ENCODE results near the gene DENND1A. TPM values are rescaled to one million over a fixed set of nuclear protein-coding genes. Genes with fewer than 3 reads are reported as not detected.

The DENND1A gene
- total RNA-seq, 2 experiments from 2014 or later: 12.2 to 14.5 TPM

DNA sequence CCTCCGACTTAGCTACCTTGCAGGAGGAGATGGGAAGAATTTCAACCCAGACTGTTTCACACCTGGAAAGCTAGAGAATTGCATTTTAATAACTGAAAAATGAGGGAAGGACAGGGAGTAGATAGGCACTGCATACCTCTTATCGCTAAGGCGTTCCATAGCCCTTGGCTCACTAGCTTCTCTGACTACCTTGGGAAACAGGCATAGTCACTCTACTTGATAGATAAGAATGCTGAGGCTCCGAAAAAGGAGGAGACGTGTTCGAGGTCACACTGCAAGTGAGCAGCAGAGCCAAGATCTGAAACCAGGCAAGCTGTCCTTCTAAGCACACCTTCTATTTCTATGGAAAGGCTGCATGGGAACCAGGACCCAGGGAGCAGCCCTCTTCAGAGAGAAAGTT is 405.1 kb downstream of the DENND1A start:
- Mint-ChIP-seq H3K4me3 (no peak overlapping the region), H3K36me3 (peaks cover 1% of the 10 kb centered on the region), H3K9me3 (ENCODE audit: low read depth) (peaks cover 1% of the 10 kb centered on the region), H3K4me1 (no peaks in the 10 kb centered on the region), H3K27me3 (no peaks in the 10 kb centered on the region), H3K27ac (no peak overlapping the region)
- CTCF ChIA-PET: no interaction called here
- ATAC-seq: no peak
- DNase-seq: no peak

DNA sequence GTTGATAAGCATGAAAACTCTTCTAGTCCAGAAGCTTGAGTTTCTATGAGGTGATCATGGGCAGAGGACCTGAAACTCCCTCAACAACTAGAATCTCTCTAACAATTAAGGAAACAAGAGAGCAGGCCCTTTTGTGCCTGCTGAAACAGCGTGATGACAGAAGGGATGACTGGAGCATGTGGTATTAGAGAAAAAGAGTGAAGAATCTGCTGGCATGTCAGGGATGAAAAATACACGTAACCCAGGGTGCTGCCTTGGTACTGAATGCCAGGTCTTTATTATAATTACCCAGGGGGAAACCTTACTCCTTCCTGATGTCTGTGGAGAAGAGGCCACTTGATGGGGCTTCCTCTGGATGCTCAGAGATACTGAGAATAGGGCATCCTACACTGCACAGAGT is 406.1 kb downstream of the DENND1A start:
- DNase-seq (no peak), ATAC-seq (no peak)
- H3K36me3 Mint-ChIP-seq: no peaks in the 10 kb centered on the region
- H3K4me3 Mint-ChIP-seq: no peak overlapping the region
- CTCF ChIA-PET: no interaction called here
- H3K9me3 Mint-ChIP-seq (ENCODE audit: low read depth): no peaks in the 10 kb centered on the region
- H3K4me1 Mint-ChIP-seq: no peaks in the 10 kb centered on the region
- no peaks in the 10 kb centered on the region for H3K27me3 Mint-ChIP-seq
- H3K27ac Mint-ChIP-seq: no peak overlapping the region

DNA sequence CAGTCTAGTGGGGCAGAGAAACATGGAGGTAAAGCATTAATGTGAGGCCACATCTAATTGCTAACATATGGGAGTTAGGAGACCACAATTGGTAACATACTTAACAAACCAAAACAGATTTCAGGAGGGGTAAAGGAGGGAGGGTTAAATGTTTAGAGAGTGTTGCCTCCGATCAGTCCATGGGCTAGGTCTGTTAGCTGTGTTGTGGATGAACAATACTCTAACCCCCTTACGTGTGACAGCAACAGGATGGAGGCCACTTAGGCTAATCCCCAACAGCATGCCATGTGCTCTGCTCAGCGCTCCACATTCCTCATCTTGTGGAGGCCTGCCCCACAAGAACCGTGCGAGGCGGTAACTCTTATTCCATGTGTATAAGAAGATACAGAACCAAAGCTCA is 406.9 kb downstream of the DENND1A start:
- H3K27me3 Mint-ChIP-seq: no peaks in the 10 kb centered on the region
- no peaks in the 10 kb centered on the region for H3K9me3 Mint-ChIP-seq (ENCODE audit: low read depth)
- CTCF ChIA-PET: no interaction called here
- ATAC-seq (no peak), DNase-seq (no peak)
- H3K36me3 Mint-ChIP-seq: no peaks in the 10 kb centered on the region
- no peak overlapping the region for H3K4me3 Mint-ChIP-seq
- H3K4me1 Mint-ChIP-seq: no peaks in the 10 kb centered on the region
- no peak overlapping the region for H3K27ac Mint-ChIP-seq

DNA sequence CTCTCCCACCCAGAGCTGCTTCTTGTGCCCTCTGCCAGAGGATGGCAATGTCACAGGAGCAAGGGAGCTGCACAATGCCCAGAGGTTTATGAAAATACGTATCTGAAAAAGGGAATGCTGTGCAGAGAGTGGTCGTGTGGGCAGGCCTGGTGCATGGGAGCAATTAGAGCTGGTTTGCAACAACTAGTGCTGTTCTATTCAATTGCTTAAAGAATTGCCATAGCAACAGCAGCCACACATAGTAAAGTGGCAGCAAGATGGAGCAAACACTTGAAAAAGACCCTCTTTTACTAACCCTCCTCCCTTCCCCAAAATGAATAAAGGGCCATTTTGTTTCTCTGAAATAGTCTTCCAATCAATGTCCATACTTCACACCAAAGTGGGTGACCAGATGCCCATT is 407.7 kb downstream of the DENND1A start:
- Mint-ChIP-seq H3K4me3 (no peak overlapping the region), H3K27me3 (no peaks in the 10 kb centered on the region), H3K4me1 (no peaks in the 10 kb centered on the region), H3K36me3 (no peaks in the 10 kb centered on the region), H3K27ac (no peak overlapping the region), H3K9me3 (ENCODE audit: low read depth) (no peaks in the 10 kb centered on the region)
- CTCF ChIA-PET: no interaction called here
- DNase-seq (no peak), ATAC-seq (no peak)

DNA sequence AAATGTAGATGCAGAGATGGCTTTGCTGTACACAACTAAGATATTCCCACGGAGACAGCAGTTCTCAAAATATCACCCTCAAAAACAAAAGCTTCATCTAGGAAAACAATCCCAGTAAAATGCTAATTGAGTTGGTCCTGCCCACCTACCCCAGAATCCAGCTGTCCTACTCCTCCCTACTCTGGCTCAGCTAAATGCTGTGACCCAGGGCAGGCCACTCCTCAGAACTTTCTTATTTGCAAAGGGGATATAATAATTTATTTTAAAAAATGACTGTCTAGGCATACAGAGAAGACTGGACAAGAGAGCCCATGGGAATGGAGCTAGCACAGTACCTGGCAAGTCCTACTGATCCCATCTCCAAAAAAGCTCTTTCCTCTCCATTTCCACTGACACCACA is 411.6 kb downstream of the DENND1A start:
- ATAC-seq: no peak
- Mint-ChIP-seq H3K36me3 (no peaks in the 10 kb centered on the region), H3K4me3 (no peak overlapping the region), H3K9me3 (ENCODE audit: low read depth) (no peaks in the 10 kb centered on the region), H3K27me3 (no peaks in the 10 kb centered on the region), H3K27ac (no peak overlapping the region), H3K4me1 (no peaks in the 10 kb centered on the region)
- CTCF ChIA-PET: no interaction called here
- DNase-seq: no peak

DNA sequence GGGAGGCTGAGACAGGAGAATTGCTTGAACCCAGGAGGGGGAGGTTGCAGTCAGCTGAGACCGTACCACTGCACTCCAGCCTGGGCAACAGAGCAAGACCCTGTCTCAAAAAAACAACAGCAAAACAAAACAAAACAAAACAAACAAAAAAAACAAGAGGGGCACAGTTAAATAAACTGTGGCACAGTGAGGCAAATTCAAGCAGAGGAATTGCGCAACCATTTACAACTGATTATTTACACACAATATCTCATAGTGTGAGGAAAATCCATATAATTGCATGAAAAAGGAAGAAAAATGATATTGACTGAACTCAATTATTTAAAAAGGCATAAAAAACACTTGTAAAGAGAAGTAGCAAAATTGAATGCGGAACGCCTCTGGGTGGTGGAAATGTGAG is 412.4 kb downstream of the DENND1A start:
- no peak overlapping the region for H3K4me3 Mint-ChIP-seq
- H3K9me3 Mint-ChIP-seq (ENCODE audit: low read depth): no peaks in the 10 kb centered on the region
- no peaks in the 10 kb centered on the region for H3K36me3 Mint-ChIP-seq
- CTCF ChIA-PET: no interaction called here
- ATAC-seq (no peak), DNase-seq (no peak)
- H3K4me1 Mint-ChIP-seq: no peaks in the 10 kb centered on the region
- H3K27ac Mint-ChIP-seq: no peak overlapping the region
- no peaks in the 10 kb centered on the region for H3K27me3 Mint-ChIP-seq

DNA sequence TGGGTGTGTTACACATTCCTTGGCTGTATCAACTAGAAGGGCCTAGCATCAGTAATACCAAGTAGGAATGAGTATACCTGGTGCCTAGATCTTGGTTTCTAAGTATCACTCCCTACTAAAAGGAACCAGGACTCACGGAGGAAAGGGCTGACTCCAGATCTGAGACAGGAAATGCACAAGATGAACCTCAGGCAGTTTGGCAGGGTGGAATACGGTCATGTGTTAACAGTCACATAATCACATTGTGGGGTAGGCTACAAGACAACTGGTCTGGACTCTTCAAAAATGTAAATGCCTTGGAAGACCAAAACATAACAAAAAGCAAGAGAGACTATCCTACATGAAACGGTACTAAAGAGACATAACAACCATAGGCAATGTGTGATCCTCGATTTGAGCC is 415.2 kb downstream of the DENND1A start:
- ATAC-seq: no peak
- no peak for DNase-seq
- Mint-ChIP-seq H3K27me3 (no peaks in the 10 kb centered on the region), H3K4me1 (no peaks in the 10 kb centered on the region), H3K36me3 (no peaks in the 10 kb centered on the region), H3K27ac (no peak overlapping the region), H3K4me3 (no peak overlapping the region), H3K9me3 (ENCODE audit: low read depth) (no peaks in the 10 kb centered on the region)
- CTCF ChIA-PET: no interaction called here

DNA sequence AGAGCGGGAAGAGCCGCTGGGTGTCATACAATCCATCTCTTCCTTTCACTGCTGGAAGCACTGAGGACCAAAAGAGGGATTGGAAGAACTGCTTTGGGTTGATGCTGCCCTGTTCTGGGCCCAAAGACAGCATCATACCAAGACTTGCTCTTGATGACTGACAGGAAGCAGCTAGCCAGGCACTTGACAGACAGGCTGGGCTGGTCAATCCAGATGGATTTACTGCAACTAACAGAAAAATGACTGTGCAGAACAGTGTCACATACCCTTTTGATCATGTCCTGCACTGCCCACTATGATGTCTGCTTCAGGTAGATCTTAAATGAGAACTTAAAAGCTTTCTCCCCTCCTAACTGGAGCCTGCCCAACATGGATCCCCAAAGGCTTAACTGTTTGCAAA is 416.4 kb downstream of the DENND1A start:
- CTCF ChIA-PET: no interaction called here
- H3K27ac Mint-ChIP-seq: no peak overlapping the region

DNA sequence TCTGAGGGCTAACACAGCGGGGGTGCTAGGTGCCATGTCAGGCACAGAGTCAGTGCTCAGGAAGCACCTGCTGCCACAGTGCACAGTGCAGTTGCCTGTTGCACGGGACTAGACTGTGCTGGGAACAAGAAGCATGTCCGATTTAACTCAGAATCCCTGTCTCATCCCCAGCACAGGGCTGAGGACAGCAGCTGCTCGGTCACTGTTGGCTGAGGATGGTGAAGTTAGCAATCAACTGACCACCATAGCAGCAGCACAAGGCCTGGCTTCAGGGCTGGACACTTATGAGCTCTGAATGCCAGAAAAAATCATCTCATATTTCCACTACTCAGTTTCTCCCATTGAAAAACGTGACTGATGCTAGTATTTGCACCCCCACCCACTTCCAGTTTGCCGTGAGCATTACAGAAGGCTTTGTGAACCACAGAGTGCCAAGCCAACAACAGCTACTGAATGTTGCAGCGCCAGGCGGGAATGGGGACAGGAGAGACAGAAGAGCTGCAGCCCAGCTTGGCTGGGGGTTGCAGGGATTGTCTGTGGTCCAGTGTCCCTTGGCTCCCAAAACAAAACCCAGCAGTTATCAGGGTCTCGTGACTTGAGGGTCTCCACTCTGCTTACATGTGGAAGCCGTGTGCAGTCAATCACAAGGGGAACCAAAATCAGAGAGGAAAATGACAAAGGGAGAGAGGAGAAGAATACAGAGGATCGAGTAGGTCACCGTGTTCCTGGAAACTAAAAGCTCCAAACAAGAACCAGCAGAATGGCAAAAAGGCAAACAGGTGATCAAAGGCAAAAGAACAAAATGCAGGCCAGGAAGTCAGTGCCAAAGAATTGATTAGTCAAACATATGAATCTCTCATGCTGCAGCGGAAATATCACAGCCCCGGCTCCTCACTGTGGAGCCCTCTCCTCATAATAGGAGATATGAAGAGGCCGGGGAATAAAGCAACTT is 418.3 kb downstream of the DENND1A start:
- CTCF ChIA-PET: no interaction called here
- Mint-ChIP-seq H3K27me3 (no peaks in the 10 kb centered on the region), H3K9me3 (ENCODE audit: low read depth) (no peaks in the 10 kb centered on the region), H3K4me3 (no peak overlapping the region), H3K4me1 (no peaks in the 10 kb centered on the region), H3K36me3 (no peaks in the 10 kb centered on the region), H3K27ac (no peak overlapping the region)
- DNase-seq (no peak), ATAC-seq (no peak)

More for the DNA sequence above, 416.4 kb downstream of the DENND1A start:
- ATAC-seq (no peak), DNase-seq (no peak)
- Mint-ChIP-seq H3K27me3 (no peaks in the 10 kb centered on the region), H3K36me3 (no peaks in the 10 kb centered on the region), H3K4me1 (no peaks in the 10 kb centered on the region), H3K4me3 (no peak overlapping the region), H3K9me3 (ENCODE audit: low read depth) (no peaks in the 10 kb centered on the region)

DNA sequence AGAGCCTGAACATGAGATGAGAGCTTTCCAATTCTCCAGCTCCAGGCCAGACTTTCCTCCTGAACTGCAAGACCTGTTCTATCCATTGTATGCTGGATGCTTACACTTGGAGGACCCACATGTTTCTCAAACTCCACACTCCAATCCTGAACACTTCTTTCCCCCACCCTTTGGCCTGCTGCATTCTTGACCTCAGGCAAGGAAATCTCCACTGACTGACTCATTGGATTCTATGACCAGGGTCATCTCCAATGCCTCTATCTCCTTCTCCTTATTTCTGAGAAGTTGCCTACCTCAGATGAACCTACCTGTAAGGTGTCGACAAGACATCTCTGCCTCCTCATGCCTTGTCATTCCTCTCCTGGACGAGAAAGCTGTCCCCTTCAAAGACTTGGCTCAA is 420.3 kb downstream of the DENND1A start:
- H3K4me1 Mint-ChIP-seq: no peaks in the 10 kb centered on the region
- H3K27me3 Mint-ChIP-seq: no peaks in the 10 kb centered on the region
- ATAC-seq (no peak), DNase-seq (no peak)
- no peaks in the 10 kb centered on the region for H3K9me3 Mint-ChIP-seq (ENCODE audit: low read depth)
- CTCF ChIA-PET: no interaction called here
- H3K27ac Mint-ChIP-seq: no peak overlapping the region
- no peak overlapping the region for H3K4me3 Mint-ChIP-seq
- H3K36me3 Mint-ChIP-seq: no peaks in the 10 kb centered on the region

DNA sequence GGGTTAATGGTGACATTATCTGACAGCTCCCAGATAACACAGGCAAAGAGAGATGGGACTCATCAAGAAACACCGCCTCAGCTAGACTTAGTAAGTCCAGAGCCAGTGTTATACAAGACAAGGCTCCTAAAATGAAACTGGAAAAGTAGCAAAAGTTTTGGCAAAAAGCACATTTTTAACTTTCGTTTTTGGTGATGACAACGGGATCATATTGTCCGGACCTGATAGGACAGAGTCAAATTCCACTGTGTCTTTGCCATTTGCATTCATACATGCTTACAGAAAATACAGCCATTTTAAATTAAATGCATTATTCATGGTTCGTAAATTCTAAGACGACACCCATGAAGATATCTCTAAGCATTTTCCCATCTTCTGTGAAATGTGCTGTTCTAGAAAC is 421.9 kb downstream of the DENND1A start:
- H3K4me3 Mint-ChIP-seq: no peak overlapping the region
- no peaks in the 10 kb centered on the region for H3K27me3 Mint-ChIP-seq
- CTCF ChIA-PET: no interaction called here
- no peak for ATAC-seq
- no peaks in the 10 kb centered on the region for H3K4me1 Mint-ChIP-seq
- no peak overlapping the region for H3K27ac Mint-ChIP-seq
- H3K36me3 Mint-ChIP-seq: no peaks in the 10 kb centered on the region
- DNase-seq: no peak
- H3K9me3 Mint-ChIP-seq (ENCODE audit: low read depth): no peaks in the 10 kb centered on the region

DNA sequence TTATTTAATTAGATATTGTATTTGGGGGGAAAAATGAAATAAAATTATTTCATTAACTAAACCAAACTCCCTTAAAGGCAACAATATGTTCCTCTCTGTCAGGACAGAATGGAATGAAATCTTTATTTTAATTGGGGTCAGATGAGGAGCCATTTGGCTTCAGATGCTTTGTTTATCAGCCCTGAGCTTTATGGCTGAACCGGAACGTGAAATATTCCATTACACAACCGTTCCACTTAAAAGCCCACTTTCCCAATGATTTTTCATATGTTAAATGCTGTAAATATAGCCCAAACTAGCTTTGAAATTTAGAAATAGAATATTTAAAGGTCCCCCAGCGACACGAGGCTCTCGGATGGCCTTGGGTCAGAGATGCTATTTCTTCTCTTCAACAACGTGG is 424.4 kb downstream of the DENND1A start:
- CTCF ChIA-PET: no interaction called here
- DNase-seq (no peak), ATAC-seq (no peak)
- Mint-ChIP-seq H3K9me3 (ENCODE audit: low read depth) (no peaks in the 10 kb centered on the region), H3K4me3 (no peak overlapping the region), H3K27ac (no peak overlapping the region), H3K36me3 (no peaks in the 10 kb centered on the region), H3K27me3 (no peaks in the 10 kb centered on the region), H3K4me1 (no peaks in the 10 kb centered on the region)

DNA sequence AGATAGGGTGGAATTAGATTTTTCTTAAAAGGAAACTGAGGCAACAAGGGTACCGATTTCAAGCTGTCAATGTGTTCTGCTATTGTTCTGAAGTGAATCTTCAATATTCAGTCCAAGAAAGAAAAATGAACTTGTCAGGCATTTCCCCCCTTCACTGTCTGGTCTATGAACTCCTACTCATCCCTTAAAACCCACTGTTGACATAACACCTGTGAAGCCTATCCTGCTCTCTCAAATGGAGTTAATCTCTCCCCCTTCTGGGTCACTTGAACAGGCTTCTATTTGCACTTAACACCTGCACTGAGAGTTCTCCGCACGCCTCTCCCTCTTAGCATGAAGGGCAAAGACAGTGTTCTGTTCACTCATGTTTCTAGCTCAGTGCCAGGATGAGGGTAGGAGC is 429.6 kb downstream of the DENND1A start:
- ATAC-seq (no peak), DNase-seq (no peak)
- Mint-ChIP-seq H3K4me1 (no peaks in the 10 kb centered on the region), H3K36me3 (no peaks in the 10 kb centered on the region), H3K9me3 (ENCODE audit: low read depth) (no peaks in the 10 kb centered on the region), H3K27ac (no peak overlapping the region), H3K27me3 (no peaks in the 10 kb centered on the region), H3K4me3 (no peak overlapping the region)
- CTCF ChIA-PET: no interaction called here

DNA sequence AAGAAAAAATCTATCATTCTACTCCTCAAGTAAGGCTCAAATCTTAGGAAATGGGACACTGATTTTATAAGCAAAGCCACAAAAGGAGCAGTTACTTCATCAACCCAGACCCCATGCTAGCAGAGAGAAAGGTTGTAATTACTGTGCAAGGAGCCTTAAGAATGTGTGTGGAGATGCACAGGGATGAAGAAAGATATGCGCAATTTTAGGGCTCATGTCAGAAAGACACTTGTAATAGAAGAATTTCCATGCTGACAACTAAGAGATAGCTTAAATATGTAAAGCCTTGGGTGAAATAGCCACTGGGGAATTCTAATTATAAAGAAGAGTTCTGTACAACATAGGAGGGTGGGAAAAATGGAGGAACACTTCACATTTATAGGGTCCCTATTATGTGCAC is 432.1 kb downstream of the DENND1A start:
- CTCF ChIA-PET: interaction anchor here (0.7 kb wide), 1 partner anchor 159 kb away, joined by 4 read pairs; no protein-coding TSS in a partner anchor
- H3K27ac Mint-ChIP-seq: no peak overlapping the region
- H3K36me3 Mint-ChIP-seq: no peaks in the 10 kb centered on the region
- ATAC-seq (no peak), DNase-seq (no peak)
- H3K4me1 Mint-ChIP-seq: no peaks in the 10 kb centered on the region
- no peak overlapping the region for H3K4me3 Mint-ChIP-seq
- no peaks in the 10 kb centered on the region for H3K9me3 Mint-ChIP-seq (ENCODE audit: low read depth)
- no peaks in the 10 kb centered on the region for H3K27me3 Mint-ChIP-seq
